Peyer's patch (tissue), 4 donors: ENCODE results near the gene CST3. TPM values are rescaled to one million over a fixed set of nuclear protein-coding genes. Genes with fewer than 3 reads are reported as not detected.

ENCODE experiments used
- DNase-seq, 3 donors: peaks; one replicate each; pipeline ENCODE4 v3.0.0-alpha.2; 2017 to 2019
- H3K27ac ChIP-seq, 4 donors: fragments of 200-600 bp; sonication (generic); one replicate each; pipeline ENCODE4 v1.5.1; 2016 to 2019
- H3K27me3 ChIP-seq, 2 donors: fragments of 200-600 bp; sonication (generic); one replicate each; pipeline ENCODE4 v1.5.1; 2019
- H3K36me3 ChIP-seq, 3 donors: fragments of 200-600 bp; sonication (generic); one replicate each; pipeline ENCODE4 v1.5.1; 2016 to 2019
- H3K4me1 ChIP-seq, 4 donors: fragments of 200-600 bp; sonication (generic); one replicate each; pipeline ENCODE4 v1.5.1; 2016 to 2019
- H3K4me3 ChIP-seq, 4 donors: fragments of 200-600 bp; sonication (generic); 1 replicate in 3 of 4; 2 replicates in 1 of 4; pipeline ENCODE4 v1.5.1; 2016 to 2019; ENCODE audit warnings: mild to moderate bottlenecking in 1 of 4
- H3K9me3 ChIP-seq, 4 donors: fragments of 200-600 bp; sonication (generic); one replicate each; pipeline ENCODE4 v1.5.1; 2016 to 2019; ENCODE audit warnings: mild to moderate bottlenecking in 1 of 4
- POLR2A ChIP-seq, 2 donors: fragments of 450-650 bp; IDR thresholded peaks; one replicate each; pipeline ENCODE4 v1.5.1; 2017; ENCODE audit warnings: antibody characterized with exemption in 2 of 2, mild to moderate bottlenecking in 2 of 2, moderate library complexity in 2 of 2
- total RNA-seq, 4 donors: library from RNA; depleted of rRNA; stranded (reverse); fragments of >200 nt; gene quantifications; one replicate each; pipeline ENCODE4 v1.1.0, GENCODE V29; 2016
- TF ChIP-seq, protein P1 (sequence below), 6 experiments: fragments of 450-650 bp in 4 of 6; fragments of 200-600 bp in 2 of 6; sonication (generic) in 1 of 6; IDR thresholded peaks; one replicate each; pipeline ENCODE4 v1.5.1; 2017 to 2019; ENCODE audit warnings: antibody characterized with exemption in 6 of 6, mild to moderate bottlenecking in 3 of 6, moderate library complexity in 1 of 6

CST3 gene
- total RNA-seq, 4 donors from 2014 or later: 221 to 1,587 (median 1,027) TPM

DNA sequence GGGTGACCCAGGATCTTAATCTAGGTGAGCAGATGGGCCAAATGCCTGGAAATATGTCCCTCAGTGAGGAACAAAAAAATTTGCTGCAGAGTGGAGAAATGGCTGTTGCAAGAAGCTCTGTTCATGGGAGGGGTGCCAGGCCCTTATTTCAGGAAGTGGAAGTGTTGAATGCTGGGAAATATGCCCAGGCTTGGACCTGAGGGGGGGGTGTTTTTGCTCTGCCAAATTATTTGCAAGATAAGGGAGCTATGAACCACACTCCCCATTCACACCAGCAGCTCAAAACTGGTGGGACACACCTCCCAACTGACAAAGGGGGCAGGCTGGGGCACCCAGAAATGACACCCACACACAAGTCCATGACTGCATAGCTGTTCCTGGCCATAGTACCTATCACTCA is 42.4 kb upstream of the CST3 start:
- H3K27me3 ChIP-seq: no peaks in the 10 kb centered on the region
- H3K27ac ChIP-seq: no peak overlapping the region
- no peaks in the 10 kb centered on the region for H3K4me1 ChIP-seq
- TF ChIP-seq, protein P1, sequence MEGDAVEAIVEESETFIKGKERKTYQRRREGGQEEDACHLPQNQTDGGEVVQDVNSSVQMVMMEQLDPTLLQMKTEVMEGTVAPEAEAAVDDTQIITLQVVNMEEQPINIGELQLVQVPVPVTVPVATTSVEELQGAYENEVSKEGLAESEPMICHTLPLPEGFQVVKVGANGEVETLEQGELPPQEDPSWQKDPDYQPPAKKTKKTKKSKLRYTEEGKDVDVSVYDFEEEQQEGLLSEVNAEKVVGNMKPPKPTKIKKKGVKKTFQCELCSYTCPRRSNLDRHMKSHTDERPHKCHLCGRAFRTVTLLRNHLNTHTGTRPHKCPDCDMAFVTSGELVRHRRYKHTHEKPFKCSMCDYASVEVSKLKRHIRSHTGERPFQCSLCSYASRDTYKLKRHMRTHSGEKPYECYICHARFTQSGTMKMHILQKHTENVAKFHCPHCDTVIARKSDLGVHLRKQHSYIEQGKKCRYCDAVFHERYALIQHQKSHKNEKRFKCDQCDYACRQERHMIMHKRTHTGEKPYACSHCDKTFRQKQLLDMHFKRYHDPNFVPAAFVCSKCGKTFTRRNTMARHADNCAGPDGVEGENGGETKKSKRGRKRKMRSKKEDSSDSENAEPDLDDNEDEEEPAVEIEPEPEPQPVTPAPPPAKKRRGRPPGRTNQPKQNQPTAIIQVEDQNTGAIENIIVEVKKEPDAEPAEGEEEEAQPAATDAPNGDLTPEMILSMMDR (IDR thresholded peaks at IDR 0.05): no peak
- TF ChIP-seq POLR2A (IDR thresholded peaks at IDR 0.05): no peak
- H3K4me3 ChIP-seq: no peak overlapping the region
- H3K36me3 ChIP-seq: no peaks in the 10 kb centered on the region
- DNase-seq: no peak
- H3K9me3 ChIP-seq: no peaks in the 10 kb centered on the region

DNA sequence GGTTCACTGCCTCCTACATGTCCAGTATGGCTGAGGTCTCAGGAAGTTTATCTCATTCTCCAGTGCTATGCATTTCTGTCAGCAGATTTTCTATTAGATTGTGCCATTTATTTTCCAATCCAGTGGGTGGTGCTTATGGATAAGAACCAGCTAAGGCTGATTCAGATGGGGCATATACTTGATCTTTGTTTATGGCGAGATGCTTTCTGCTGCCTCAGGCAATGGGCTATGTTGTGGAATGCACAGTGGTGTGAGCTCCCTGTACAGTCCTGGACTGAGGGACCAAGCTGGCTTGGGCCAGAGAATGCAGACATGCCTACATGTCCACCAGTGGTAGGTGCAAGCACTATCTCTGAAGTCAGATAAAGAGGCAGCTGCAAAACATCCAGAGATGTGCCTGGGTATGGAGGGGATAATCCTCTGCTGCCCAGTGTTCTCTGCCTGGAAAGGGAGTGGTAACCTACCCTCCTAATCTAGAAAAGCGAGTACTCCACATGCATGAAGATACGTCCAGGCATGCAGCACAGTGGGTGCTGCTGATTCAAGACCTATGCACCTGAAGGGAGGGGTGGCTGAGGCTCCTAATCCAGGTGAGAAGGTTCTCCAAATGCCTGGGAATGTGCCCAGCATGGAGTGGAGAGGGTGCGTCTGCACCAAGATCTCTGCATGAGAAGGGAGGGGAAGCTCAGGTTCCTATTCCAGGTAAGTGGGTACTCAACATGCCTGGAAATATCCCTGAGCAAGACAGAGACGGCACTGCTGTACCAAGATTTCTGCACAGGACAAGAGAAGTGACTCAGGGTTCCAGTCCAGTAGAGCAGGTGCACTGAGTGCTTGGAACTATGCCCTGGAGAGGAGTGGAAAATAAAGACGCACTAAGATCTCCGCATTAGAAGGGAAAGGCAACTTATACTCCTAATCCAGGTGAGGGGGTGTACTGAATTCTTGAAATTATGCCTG is 41.7 kb upstream of the CST3 start:
- Histone ChIP-seq H3K4me1 (no peaks in the 10 kb centered on the region), H3K4me3 (no peak overlapping the region), H3K9me3 (no peaks in the 10 kb centered on the region), H3K27me3 (no peaks in the 10 kb centered on the region), H3K27ac (no peak overlapping the region), H3K36me3 (no peaks in the 10 kb centered on the region)
- no peak for DNase-seq
- TF ChIP-seq, protein P1 (IDR thresholded peaks at IDR 0.05): no peak
- no peak for TF ChIP-seq POLR2A (IDR thresholded peaks at IDR 0.05)

DNA sequence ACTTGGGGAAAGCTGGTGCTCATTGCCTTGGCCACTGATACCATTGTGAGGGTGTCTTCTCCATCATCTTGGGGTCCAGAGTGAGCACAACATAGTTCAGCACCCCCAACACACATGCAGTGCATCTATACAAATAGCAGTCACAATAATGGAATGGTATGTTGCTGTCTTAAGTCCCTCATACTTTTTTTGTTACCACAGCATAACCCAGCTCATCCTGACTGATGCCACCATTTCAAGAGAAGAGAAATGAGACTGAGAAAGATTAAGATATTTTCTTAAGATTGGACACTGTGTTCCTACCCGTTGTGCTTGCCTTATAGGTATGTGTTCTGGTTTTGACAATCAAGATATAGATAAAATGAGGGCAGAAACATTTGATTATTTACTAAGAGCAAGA is 35.5 kb upstream of the CST3 start:
- H3K27ac ChIP-seq: no peak overlapping the region
- no peak for DNase-seq
- H3K27me3 ChIP-seq: no peaks in the 10 kb centered on the region
- TF ChIP-seq POLR2A (IDR thresholded peaks at IDR 0.05): no peak
- TF ChIP-seq, protein P1 (IDR thresholded peaks at IDR 0.05): no peak
- H3K9me3 ChIP-seq: no peaks in the 10 kb centered on the region
- no peaks in the 10 kb centered on the region for H3K4me1 ChIP-seq
- H3K36me3 ChIP-seq: no peaks in the 10 kb centered on the region
- H3K4me3 ChIP-seq: no peak overlapping the region

DNA sequence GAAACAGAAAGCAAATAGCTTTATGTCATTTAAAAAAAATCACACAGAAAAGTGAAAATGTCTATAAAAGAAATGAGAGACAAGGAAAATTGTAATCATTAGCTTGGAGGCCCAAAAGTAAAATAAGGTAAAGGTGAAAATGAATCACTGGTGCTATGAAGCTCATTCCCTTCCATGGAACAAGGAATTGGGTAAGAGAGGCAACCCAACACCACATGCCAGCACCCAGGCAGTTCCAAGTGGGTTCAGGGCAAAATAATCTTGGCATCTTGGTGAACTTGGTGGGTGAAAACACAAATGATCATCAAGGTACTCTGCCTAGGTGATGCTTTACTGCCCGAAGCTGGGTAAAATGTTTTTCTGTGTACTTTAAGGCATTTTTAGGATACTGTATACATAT is 34.4 kb upstream of the CST3 start:
- TF ChIP-seq, protein P1 (IDR thresholded peaks at IDR 0.05): no peak
- no peak for TF ChIP-seq POLR2A (IDR thresholded peaks at IDR 0.05)
- Histone ChIP-seq H3K27ac (no peak overlapping the region), H3K36me3 (no peaks in the 10 kb centered on the region), H3K27me3 (no peaks in the 10 kb centered on the region), H3K4me3 (no peak overlapping the region), H3K4me1 (no peaks in the 10 kb centered on the region), H3K9me3 (no peaks in the 10 kb centered on the region)
- no peak for DNase-seq

DNA sequence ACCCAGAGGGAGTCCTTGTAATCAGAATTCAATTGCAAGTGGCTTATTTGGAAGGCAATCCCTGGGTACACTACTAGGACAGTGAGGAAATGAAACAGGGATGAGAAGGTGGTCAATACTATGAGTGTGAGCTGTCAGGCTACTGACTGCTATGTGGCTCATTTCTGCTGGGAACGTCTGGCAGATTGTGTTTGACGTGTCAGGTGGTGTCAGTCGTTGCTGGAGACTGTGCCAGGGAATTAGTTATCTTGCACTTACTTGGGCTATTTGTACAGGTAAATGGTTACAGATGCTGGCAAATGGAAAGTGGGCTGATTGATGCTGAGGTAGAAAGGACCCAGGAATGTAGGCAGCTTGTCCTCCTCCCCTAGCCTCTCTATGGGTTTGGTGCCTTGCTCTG is 33.7 kb upstream of the CST3 start:
- Histone ChIP-seq H3K27ac (no peak overlapping the region), H3K4me3 (no peak overlapping the region), H3K9me3 (no peaks in the 10 kb centered on the region), H3K36me3 (no peaks in the 10 kb centered on the region), H3K27me3 (no peaks in the 10 kb centered on the region), H3K4me1 (no peaks in the 10 kb centered on the region)
- no peak for DNase-seq
- TF ChIP-seq POLR2A (IDR thresholded peaks at IDR 0.05): no peak
- TF ChIP-seq, protein P1 (IDR thresholded peaks at IDR 0.05): no peak
